Measurements from ENCODE around the gene SFMBT2.

DNA sequence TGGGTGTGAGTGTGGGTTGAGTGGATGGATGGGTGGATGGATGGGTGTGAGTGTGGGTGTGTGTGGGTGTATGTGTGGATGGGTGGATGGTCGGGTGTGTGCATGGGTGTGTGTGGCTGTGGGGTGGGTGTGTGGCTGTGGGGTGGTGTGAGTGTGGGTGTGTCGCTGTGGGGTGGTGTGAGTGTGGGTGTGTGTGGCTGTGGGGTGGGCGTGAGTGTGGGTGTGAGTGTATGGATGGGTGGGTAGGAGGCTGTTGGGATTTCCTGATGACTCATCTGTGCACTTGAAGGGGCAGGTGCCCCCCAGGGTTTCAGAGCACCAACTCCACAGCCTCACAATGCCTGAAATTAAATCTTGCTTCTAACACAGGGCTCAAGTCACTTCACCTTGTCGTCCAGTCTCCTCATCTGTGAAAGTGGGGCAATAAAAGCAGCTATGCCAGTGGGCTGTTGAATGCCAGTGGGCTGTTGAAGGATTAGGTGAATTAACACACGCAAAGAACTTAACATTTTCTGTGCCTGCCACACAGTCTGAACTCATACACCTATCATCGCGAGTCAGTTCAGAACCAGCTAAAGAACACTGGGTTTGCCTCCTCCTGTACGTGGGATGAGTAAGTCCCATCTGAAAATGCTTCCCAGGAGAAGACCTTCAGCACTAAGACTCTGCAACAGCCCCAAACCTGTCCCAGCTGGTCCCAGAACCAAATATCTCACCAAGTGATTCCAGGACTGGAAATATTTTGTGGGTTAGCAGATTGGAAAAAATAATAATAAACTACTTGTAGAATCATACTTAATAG lies 32.0 kb downstream of the SFMBT2 start:
- TF ChIP-seq, protein P1, sequence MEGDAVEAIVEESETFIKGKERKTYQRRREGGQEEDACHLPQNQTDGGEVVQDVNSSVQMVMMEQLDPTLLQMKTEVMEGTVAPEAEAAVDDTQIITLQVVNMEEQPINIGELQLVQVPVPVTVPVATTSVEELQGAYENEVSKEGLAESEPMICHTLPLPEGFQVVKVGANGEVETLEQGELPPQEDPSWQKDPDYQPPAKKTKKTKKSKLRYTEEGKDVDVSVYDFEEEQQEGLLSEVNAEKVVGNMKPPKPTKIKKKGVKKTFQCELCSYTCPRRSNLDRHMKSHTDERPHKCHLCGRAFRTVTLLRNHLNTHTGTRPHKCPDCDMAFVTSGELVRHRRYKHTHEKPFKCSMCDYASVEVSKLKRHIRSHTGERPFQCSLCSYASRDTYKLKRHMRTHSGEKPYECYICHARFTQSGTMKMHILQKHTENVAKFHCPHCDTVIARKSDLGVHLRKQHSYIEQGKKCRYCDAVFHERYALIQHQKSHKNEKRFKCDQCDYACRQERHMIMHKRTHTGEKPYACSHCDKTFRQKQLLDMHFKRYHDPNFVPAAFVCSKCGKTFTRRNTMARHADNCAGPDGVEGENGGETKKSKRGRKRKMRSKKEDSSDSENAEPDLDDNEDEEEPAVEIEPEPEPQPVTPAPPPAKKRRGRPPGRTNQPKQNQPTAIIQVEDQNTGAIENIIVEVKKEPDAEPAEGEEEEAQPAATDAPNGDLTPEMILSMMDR (IDR thresholded peaks at IDR 0.05) = no peak
- TF ChIP-seq POLR2A (IDR thresholded peaks at IDR 0.05) = no peak

Measured in body of pancreas (tissue), 4 donors.